Measurements from ENCODE around the gene COLQ.

- TF ChIP-seq CTCF (IDR thresholded peaks at IDR 0.05) (no peak), POLR2A (IDR thresholded peaks at IDR 0.05) (no peak)
These were observed 67.4 kb downstream of the COLQ start for GRCh38 chr3:15453991-15454625.

Data from heart left ventricle (tissue), 13 donors.